HL-60 (cell line): ENCODE measurements around the gene ADH4.

Source experiments
- GABPA ChIP-seq: IDR thresholded peaks from 2 replicates; pipeline ENCODE4 v1.6.1; 2012; ENCODE audit warnings: low read depth
- POLR2AphosphoS5 ChIP-seq: IDR thresholded peaks from 2 replicates; pipeline ENCODE4 v1.6.1; 2012; ENCODE audit warnings: low read depth
- TF ChIP-seq, protein P1 (sequence below): IDR thresholded peaks from 2 replicates; pipeline ENCODE4 v1.6.1; 2012; ENCODE audit warnings: low read depth; ENCODE audit not compliant: insufficient replicate concordance
- TF ChIP-seq, protein P2 (sequence below): IDR thresholded peaks from one replicate; pipeline ENCODE4 v1.5.1; 2011; ENCODE audit warnings: low read length, control low read depth, inconsistent platforms; ENCODE audit not compliant: insufficient read depth

- TF ChIP-seq, protein P1, sequence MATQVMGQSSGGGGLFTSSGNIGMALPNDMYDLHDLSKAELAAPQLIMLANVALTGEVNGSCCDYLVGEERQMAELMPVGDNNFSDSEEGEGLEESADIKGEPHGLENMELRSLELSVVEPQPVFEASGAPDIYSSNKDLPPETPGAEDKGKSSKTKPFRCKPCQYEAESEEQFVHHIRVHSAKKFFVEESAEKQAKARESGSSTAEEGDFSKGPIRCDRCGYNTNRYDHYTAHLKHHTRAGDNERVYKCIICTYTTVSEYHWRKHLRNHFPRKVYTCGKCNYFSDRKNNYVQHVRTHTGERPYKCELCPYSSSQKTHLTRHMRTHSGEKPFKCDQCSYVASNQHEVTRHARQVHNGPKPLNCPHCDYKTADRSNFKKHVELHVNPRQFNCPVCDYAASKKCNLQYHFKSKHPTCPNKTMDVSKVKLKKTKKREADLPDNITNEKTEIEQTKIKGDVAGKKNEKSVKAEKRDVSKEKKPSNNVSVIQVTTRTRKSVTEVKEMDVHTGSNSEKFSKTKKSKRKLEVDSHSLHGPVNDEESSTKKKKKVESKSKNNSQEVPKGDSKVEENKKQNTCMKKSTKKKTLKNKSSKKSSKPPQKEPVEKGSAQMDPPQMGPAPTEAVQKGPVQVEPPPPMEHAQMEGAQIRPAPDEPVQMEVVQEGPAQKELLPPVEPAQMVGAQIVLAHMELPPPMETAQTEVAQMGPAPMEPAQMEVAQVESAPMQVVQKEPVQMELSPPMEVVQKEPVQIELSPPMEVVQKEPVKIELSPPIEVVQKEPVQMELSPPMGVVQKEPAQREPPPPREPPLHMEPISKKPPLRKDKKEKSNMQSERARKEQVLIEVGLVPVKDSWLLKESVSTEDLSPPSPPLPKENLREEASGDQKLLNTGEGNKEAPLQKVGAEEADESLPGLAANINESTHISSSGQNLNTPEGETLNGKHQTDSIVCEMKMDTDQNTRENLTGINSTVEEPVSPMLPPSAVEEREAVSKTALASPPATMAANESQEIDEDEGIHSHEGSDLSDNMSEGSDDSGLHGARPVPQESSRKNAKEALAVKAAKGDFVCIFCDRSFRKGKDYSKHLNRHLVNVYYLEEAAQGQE, result no peak
- TF ChIP-seq, protein P2, sequence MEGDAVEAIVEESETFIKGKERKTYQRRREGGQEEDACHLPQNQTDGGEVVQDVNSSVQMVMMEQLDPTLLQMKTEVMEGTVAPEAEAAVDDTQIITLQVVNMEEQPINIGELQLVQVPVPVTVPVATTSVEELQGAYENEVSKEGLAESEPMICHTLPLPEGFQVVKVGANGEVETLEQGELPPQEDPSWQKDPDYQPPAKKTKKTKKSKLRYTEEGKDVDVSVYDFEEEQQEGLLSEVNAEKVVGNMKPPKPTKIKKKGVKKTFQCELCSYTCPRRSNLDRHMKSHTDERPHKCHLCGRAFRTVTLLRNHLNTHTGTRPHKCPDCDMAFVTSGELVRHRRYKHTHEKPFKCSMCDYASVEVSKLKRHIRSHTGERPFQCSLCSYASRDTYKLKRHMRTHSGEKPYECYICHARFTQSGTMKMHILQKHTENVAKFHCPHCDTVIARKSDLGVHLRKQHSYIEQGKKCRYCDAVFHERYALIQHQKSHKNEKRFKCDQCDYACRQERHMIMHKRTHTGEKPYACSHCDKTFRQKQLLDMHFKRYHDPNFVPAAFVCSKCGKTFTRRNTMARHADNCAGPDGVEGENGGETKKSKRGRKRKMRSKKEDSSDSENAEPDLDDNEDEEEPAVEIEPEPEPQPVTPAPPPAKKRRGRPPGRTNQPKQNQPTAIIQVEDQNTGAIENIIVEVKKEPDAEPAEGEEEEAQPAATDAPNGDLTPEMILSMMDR, result no peak
- no peak for TF ChIP-seq POLR2AphosphoS5
- TF ChIP-seq GABPA, result no peak
Observed at GRCh38 chr4:99149426-99150019, 5.4 kb upstream of the ADH4 start.
